ENCODE measurements around the gene CDH13. TPM values are rescaled to one million over a fixed set of nuclear protein-coding genes. Genes with fewer than 3 reads are reported as not detected.

The CDH13 gene
- total RNA-seq, 1 donor from 2014 or later, result 45.1 TPM

- Mint-ChIP-seq H3K4me3 (ENCODE audit: unreplicated experiment) (no peak overlapping the region), H3K27me3 (ENCODE audit: low read depth) (no peaks in the 10 kb centered on the region), H3K9me3 (ENCODE audit: low read depth) (no peaks in the 10 kb centered on the region), H3K36me3 (ENCODE audit: low read depth) (no peaks in the 10 kb centered on the region), H3K27ac (ENCODE audit: unreplicated experiment) (no peak overlapping the region), H3K4me1 (ENCODE audit: low read depth) (peaks cover 4% of the 10 kb centered on the region)
- TF ChIP-seq, protein P1, sequence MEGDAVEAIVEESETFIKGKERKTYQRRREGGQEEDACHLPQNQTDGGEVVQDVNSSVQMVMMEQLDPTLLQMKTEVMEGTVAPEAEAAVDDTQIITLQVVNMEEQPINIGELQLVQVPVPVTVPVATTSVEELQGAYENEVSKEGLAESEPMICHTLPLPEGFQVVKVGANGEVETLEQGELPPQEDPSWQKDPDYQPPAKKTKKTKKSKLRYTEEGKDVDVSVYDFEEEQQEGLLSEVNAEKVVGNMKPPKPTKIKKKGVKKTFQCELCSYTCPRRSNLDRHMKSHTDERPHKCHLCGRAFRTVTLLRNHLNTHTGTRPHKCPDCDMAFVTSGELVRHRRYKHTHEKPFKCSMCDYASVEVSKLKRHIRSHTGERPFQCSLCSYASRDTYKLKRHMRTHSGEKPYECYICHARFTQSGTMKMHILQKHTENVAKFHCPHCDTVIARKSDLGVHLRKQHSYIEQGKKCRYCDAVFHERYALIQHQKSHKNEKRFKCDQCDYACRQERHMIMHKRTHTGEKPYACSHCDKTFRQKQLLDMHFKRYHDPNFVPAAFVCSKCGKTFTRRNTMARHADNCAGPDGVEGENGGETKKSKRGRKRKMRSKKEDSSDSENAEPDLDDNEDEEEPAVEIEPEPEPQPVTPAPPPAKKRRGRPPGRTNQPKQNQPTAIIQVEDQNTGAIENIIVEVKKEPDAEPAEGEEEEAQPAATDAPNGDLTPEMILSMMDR (IDR thresholded peaks at IDR 0.05), result no peak
- DNase-seq (ENCODE audit: low spot score), result no peak
Measured at GRCh38 chr16:83619381-83620150, 992.8 kb downstream of the CDH13 start.

- H3K9me3 Mint-ChIP-seq (ENCODE audit: low read depth), result no peaks in the 10 kb centered on the region
- no peak overlapping the region for H3K4me3 Mint-ChIP-seq (ENCODE audit: unreplicated experiment)
- TF ChIP-seq, protein P1 (IDR thresholded peaks at IDR 0.05), result no peak
- no peaks in the 10 kb centered on the region for H3K27me3 Mint-ChIP-seq (ENCODE audit: low read depth)
- no peaks in the 10 kb centered on the region for H3K36me3 Mint-ChIP-seq (ENCODE audit: low read depth)
- no peak overlapping the region for H3K27ac Mint-ChIP-seq (ENCODE audit: unreplicated experiment)
- H3K4me1 Mint-ChIP-seq (ENCODE audit: low read depth), result no peaks in the 10 kb centered on the region
- DNase-seq (ENCODE audit: low spot score), result no peak
Measured at GRCh38 chr16:83622010-83622409, 995.2 kb downstream of the CDH13 start.

DNA sequence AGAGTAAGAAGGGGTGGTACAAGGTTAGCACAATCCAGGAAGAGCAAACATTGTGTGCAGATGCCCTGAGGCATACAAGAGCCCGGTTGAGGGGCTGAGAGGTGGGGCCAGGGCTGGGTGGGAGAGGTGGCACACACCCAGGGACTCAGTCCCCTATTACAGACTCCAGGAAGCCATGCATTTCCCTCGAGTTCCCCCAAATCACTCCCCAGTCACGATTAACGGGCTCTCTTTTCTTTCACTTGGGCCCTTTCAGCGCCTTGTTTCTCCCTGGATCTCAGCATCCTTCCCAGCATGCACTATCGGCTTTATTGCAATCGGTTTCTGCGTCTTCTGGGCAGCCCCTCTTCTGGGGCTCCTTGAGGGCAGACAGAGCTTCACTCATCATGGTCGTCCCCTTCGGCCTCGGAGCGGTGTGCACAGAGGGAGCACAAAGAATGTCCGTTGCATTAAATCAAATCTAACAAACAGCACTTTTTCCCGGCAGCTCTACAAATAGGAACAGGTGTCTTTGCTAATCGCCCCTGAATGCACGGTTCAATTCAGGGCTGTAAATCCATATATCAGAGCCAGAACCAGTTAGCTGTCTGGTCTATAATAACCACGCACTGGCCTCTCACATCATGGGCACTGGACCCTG, 996.4 kb downstream of the CDH13 start:
- Mint-ChIP-seq H3K4me1 (ENCODE audit: low read depth) (no peaks in the 10 kb centered on the region), H3K4me3 (ENCODE audit: unreplicated experiment) (no peak overlapping the region), H3K9me3 (ENCODE audit: low read depth) (no peaks in the 10 kb centered on the region), H3K27ac (ENCODE audit: unreplicated experiment) (no peak overlapping the region), H3K27me3 (ENCODE audit: low read depth) (no peaks in the 10 kb centered on the region), H3K36me3 (ENCODE audit: low read depth) (no peaks in the 10 kb centered on the region)
- TF ChIP-seq, protein P1 (IDR thresholded peaks at IDR 0.05), result no peak
- DNase-seq (ENCODE audit: low spot score), result no peak

DNA sequence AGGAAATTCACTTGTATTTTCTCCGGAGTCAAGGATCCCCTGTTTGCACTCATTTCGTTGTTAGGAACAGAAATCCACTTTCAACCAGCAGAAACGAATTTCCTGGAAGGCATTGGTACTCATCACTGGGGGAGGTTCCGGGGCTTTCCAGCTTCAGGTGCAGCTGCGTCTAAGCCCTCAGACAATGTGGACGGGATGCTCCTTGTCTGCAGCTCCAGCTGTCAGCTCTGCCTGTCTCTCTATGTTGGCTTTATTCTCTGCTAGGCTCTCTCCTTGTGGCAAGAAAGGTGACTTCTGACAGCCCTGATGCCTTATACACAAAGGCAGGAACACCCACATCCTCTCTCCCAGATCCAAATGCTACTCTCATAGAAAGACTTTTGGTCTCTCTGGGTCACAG, 997.1 kb downstream of the CDH13 start:
- Mint-ChIP-seq H3K4me1 (ENCODE audit: low read depth) (no peaks in the 10 kb centered on the region), H3K27me3 (ENCODE audit: low read depth) (no peaks in the 10 kb centered on the region), H3K36me3 (ENCODE audit: low read depth) (no peaks in the 10 kb centered on the region), H3K9me3 (ENCODE audit: low read depth) (no peaks in the 10 kb centered on the region), H3K27ac (ENCODE audit: unreplicated experiment) (no peak overlapping the region), H3K4me3 (ENCODE audit: unreplicated experiment) (no peak overlapping the region)
- DNase-seq (ENCODE audit: low spot score), result no peak
- TF ChIP-seq, protein P1 (IDR thresholded peaks at IDR 0.05), result no peak

- Mint-ChIP-seq H3K36me3 (ENCODE audit: low read depth) (no peaks in the 10 kb centered on the region), H3K27me3 (ENCODE audit: low read depth) (no peaks in the 10 kb centered on the region), H3K4me3 (ENCODE audit: unreplicated experiment) (no peak overlapping the region), H3K4me1 (ENCODE audit: low read depth) (no peaks in the 10 kb centered on the region), H3K27ac (ENCODE audit: unreplicated experiment) (no peak overlapping the region), H3K9me3 (ENCODE audit: low read depth) (no peaks in the 10 kb centered on the region)
- DNase-seq (ENCODE audit: low spot score), result no peak
- TF ChIP-seq, protein P1 (IDR thresholded peaks at IDR 0.05), result no peak
Measured at GRCh38 chr16:83624429-83625120, 997.8 kb downstream of the CDH13 start.
